BJ (cell line): ENCODE data around the gene CP. TPM values are rescaled to one million over a fixed set of nuclear protein-coding genes. Genes with fewer than 3 reads are reported as not detected.

Experiments used
- CTCF ChIA-PET: fragments of 350-600 bp; formaldehyde crosslinking; extraction: SDS; loops from one replicate; lab custom pipeline; 2021; ENCODE audit warnings: antibody characterized with exemption, inconsistent platforms; lab: Yijun Ruan, JAX
- POLR2A ChIA-PET: fragments of 300-600 bp; sonication (Branson Sonifier 250); formaldehyde crosslinking; extraction: SDS; loops from one replicate; lab custom pipeline; 2021; ENCODE audit warnings: antibody characterized with exemption; lab: Charles Lee
- DNase-seq: peaks from one replicate; pipeline ENCODE4 v3.0.0-alpha.2; 2011; ENCODE audit warnings: low read depth
- H3K27me3 ChIP-seq: 2 replicates; pipeline ENCODE4 v1.6.0; 2011; ENCODE audit warnings: low read length; ENCODE audit not compliant: control insufficient read depth, insufficient read depth
- H3K36me3 ChIP-seq: 2 replicates; pipeline ENCODE4 v1.5.1; 2011; ENCODE audit warnings: low read length; ENCODE audit not compliant: control insufficient read depth, insufficient read depth
- H3K4me3 ChIP-seq: 2 replicates; pipeline ENCODE4 v1.5.1; 2011; ENCODE audit warnings: low read depth, mild to moderate bottlenecking, control low read depth, low read length
- CTCF ChIP-seq: IDR thresholded peaks from 2 replicates; pipeline ENCODE4 v1.5.1; 2011; ENCODE audit warnings: low read depth, mild to moderate bottlenecking, control low read depth, inconsistent platforms, low read length, moderate library complexity; ENCODE audit not compliant: insufficient read depth
- polyA plus RNA-seq: library from polyadenylated mRNA; depleted of rRNA; stranded (reverse); fragments of >200 nt; gene quantifications from 2 replicates; pipeline ENCODE4 v1.2.3, GENCODE V29; 2011

CP gene
- polyA plus RNA-seq, 1 experiment = not detected

- H3K27me3 ChIP-seq = no peaks in the 10 kb centered on the region
- no peak for TF ChIP-seq CTCF
- ChIA-PET CTCF (interaction anchor here (1.0 kb wide), 1 partner anchor 209 kb away, joined by 3 read pairs; no protein-coding TSS in a partner anchor), POLR2A (no interaction called here)
- H3K36me3 ChIP-seq = no peaks in the 10 kb centered on the region
- no peak overlapping the region for H3K4me3 ChIP-seq
- no peak for DNase-seq
Observed at GRCh38 chr3:149174901-149175300, 46.7 kb downstream of the CP start.

GRCh38 chr3:149170672-149171071, 51.0 kb downstream of the CP start:
- no peaks in the 10 kb centered on the region; the same call in 1 of the 2 replicates for H3K36me3 ChIP-seq
- H3K27me3 ChIP-seq = no peaks in the 10 kb centered on the region
- DNase-seq = no peak
- TF ChIP-seq CTCF = 0 out of 2 replicates have a peak, but pooled peaks have one; percentile 2
- H3K4me3 ChIP-seq = no peak overlapping the region
- CTCF ChIA-PET = interaction anchor here (0.6 to 1.9 kb wide), 5 partner anchors 14 to 109 kb away, joined by 3 to 6 read pairs (median 3); no protein-coding TSS in a partner anchor
- POLR2A ChIA-PET = no interaction called here

- H3K36me3 ChIP-seq = peaks cover 4% of the 10 kb centered on the region; the same call in 1 of the 2 replicates
- CTCF ChIA-PET = interaction anchor here (0.8 kb wide), 1 partner anchor 46 kb away, joined by 3 read pairs; no protein-coding TSS in a partner anchor
- H3K27me3 ChIP-seq = no peaks in the 10 kb centered on the region
- POLR2A ChIA-PET = no interaction called here
- no peak for TF ChIP-seq CTCF
- no peak for DNase-seq
- H3K4me3 ChIP-seq = no peak overlapping the region
Observed at GRCh38 chr3:149167898-149168297, 53.7 kb downstream of the CP start.

- H3K4me3 ChIP-seq = no peak overlapping the region
- DNase-seq = no peak
- ChIA-PET POLR2A (no interaction called here), CTCF (no interaction called here)
- no peaks in the 10 kb centered on the region for H3K27me3 ChIP-seq
- no peak for TF ChIP-seq CTCF
- H3K36me3 ChIP-seq = peaks cover 10% of the 10 kb centered on the region
Observed at GRCh38 chr3:149163066-149163465, 58.6 kb downstream of the CP start.

GRCh38 chr3:149162007-149162406, 59.6 kb downstream of the CP start:
- Histone ChIP-seq H3K36me3 (peaks cover 12% of the 10 kb centered on the region), H3K27me3 (no peaks in the 10 kb centered on the region), H3K4me3 (no peak overlapping the region)
- ChIA-PET POLR2A (no interaction called here), CTCF (no interaction called here)
- no peak for TF ChIP-seq CTCF
- DNase-seq = no peak
